ENCODE results near the gene PCGF2. TPM values are rescaled to one million over a fixed set of nuclear protein-coding genes. Genes with fewer than 3 reads are reported as not detected.

Gene PCGF2
- total and polyA plus RNA-seq, 2 of the 8 experiments (the other 6 are each of a cell fraction or from before 2014, with no cell fraction given), result 42.1 to 93.3 TPM

DNA sequence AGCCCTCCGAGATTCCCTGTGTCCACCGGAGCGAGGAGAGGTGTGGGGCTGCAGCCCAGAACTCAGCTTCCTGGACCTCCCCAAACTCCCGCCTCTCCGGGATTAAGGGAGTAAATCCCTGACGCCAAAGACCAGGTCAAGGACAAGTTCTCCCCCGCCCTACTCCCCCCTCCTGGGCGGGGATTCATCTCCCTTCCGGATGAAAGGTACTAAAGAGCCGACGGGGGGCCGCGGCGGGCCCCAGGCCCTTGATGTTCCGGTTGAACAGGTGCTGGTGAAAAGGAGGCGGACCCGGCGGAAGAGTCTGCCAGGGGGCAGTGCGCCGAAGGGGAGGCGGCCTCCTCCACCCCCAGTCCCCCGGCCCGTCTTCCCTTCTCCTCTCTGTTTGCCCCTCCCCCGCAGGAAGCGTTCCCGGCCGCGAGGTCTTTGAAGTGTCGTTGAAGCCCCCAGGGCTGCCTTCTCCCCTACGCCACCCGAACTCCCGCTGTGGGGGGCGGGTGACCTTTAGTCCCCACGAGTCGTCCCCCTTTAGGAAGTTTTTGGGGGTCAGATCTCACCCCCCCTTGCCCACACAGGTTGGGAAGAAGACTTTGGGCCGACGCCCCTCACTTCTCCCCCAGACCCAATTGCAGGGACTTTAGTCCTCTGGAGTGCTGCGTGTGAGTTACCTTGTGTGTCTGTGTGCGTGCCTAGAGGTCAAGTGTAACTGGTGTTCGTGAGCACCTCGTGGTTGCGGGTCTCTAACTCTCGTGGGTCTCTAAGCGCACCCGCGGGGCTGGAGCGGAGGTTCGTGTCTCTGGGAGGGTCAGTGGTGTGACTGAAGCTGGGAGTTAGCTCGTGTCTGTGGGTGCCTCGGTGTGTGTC lies 44.2 kb downstream of the PCGF2 start (continued):
- TF ChIP-seq, protein P1, sequence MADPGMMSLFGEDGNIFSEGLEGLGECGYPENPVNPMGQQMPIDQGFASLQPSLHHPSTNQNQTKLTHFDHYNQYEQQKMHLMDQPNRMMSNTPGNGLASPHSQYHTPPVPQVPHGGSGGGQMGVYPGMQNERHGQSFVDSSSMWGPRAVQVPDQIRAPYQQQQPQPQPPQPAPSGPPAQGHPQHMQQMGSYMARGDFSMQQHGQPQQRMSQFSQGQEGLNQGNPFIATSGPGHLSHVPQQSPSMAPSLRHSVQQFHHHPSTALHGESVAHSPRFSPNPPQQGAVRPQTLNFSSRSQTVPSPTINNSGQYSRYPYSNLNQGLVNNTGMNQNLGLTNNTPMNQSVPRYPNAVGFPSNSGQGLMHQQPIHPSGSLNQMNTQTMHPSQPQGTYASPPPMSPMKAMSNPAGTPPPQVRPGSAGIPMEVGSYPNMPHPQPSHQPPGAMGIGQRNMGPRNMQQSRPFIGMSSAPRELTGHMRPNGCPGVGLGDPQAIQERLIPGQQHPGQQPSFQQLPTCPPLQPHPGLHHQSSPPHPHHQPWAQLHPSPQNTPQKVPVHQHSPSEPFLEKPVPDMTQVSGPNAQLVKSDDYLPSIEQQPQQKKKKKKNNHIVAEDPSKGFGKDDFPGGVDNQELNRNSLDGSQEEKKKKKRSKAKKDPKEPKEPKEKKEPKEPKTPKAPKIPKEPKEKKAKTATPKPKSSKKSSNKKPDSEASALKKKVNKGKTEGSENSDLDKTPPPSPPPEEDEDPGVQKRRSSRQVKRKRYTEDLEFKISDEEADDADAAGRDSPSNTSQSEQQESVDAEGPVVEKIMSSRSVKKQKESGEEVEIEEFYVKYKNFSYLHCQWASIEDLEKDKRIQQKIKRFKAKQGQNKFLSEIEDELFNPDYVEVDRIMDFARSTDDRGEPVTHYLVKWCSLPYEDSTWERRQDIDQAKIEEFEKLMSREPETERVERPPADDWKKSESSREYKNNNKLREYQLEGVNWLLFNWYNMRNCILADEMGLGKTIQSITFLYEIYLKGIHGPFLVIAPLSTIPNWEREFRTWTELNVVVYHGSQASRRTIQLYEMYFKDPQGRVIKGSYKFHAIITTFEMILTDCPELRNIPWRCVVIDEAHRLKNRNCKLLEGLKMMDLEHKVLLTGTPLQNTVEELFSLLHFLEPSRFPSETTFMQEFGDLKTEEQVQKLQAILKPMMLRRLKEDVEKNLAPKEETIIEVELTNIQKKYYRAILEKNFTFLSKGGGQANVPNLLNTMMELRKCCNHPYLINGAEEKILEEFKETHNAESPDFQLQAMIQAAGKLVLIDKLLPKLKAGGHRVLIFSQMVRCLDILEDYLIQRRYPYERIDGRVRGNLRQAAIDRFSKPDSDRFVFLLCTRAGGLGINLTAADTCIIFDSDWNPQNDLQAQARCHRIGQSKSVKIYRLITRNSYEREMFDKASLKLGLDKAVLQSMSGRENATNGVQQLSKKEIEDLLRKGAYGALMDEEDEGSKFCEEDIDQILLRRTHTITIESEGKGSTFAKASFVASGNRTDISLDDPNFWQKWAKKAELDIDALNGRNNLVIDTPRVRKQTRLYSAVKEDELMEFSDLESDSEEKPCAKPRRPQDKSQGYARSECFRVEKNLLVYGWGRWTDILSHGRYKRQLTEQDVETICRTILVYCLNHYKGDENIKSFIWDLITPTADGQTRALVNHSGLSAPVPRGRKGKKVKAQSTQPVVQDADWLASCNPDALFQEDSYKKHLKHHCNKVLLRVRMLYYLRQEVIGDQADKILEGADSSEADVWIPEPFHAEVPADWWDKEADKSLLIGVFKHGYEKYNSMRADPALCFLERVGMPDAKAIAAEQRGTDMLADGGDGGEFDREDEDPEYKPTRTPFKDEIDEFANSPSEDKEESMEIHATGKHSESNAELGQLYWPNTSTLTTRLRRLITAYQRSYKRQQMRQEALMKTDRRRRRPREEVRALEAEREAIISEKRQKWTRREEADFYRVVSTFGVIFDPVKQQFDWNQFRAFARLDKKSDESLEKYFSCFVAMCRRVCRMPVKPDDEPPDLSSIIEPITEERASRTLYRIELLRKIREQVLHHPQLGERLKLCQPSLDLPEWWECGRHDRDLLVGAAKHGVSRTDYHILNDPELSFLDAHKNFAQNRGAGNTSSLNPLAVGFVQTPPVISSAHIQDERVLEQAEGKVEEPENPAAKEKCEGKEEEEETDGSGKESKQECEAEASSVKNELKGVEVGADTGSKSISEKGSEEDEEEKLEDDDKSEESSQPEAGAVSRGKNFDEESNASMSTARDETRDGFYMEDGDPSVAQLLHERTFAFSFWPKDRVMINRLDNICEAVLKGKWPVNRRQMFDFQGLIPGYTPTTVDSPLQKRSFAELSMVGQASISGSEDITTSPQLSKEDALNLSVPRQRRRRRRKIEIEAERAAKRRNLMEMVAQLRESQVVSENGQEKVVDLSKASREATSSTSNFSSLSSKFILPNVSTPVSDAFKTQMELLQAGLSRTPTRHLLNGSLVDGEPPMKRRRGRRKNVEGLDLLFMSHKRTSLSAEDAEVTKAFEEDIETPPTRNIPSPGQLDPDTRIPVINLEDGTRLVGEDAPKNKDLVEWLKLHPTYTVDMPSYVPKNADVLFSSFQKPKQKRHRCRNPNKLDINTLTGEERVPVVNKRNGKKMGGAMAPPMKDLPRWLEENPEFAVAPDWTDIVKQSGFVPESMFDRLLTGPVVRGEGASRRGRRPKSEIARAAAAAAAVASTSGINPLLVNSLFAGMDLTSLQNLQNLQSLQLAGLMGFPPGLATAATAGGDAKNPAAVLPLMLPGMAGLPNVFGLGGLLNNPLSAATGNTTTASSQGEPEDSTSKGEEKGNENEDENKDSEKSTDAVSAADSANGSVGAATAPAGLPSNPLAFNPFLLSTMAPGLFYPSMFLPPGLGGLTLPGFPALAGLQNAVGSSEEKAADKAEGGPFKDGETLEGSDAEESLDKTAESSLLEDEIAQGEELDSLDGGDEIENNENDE (IDR thresholded peaks at IDR 0.05; ENCODE audit: insufficient replicate concordance, low read length), result no peak
- TF ChIP-seq RFX5 (IDR thresholded peaks at IDR 0.05; ENCODE audit: borderline replicate concordance, low read depth, low read length), result no peak
